ENCODE measurements around the gene ACTL6B. TPM values are rescaled to one million over a fixed set of nuclear protein-coding genes. Genes with fewer than 3 reads are reported as not detected.

Gene ACTL6B
- total RNA-seq, 1 experiment from 2014 or later: not detected

- TF ChIP-seq CTCF (IDR thresholded peaks at IDR 0.05; ENCODE audit: insufficient read depth in 1 of 2, low read depth in 1 of 2, low read length in 1 of 2, severe bottlenecking in 1 of 2, unreplicated experiment in 1 of 2): no peak
- Mint-ChIP-seq H3K36me3 (ENCODE audit: insufficient read depth, unreplicated experiment) (no peaks in the 10 kb centered on the region), H3K27me3 (ENCODE audit: insufficient read depth, unreplicated experiment) (no peaks in the 10 kb centered on the region), H3K4me1 (ENCODE audit: low read depth, unreplicated experiment) (no peaks in the 10 kb centered on the region), H3K4me3 (ENCODE audit: unreplicated experiment) (no peak overlapping the region), H3K9me3 (ENCODE audit: unreplicated experiment) (no peaks in the 10 kb centered on the region), H3K27ac (ENCODE audit: unreplicated experiment) (no peak overlapping the region)
- no TSS peak for BruUV-seq (replicated peaks)
- no peaks in the 10 kb centered on the region for H3K4me1 ChIP-seq
- ChIA-PET CTCF (no interaction called here), POLR2A (no interaction called here)
- no peak overlapping the region for H3K4me3 ChIP-seq (ENCODE audit: low read depth, low read length)
- no peak for DNase-seq
- H3K36me3 ChIP-seq (ENCODE audit: control insufficient read depth, insufficient read depth, low read length): no peaks in the 10 kb centered on the region
- intact Hi-C loops (cut with micrococcal nuclease; ENCODE audit: unreplicated experiment): no loop called here
- no peaks in the 10 kb centered on the region for H3K9me3 ChIP-seq
- H3K27me3 ChIP-seq (replicated peaks; ENCODE audit: control insufficient read depth, insufficient read depth, low read length): no peaks in the 10 kb centered on the region
Measured at GRCh38 chr7:100641860-100642533, 14.3 kb downstream of the ACTL6B start.

- no TSS peak for BruUV-seq (replicated peaks)
- POLR2A ChIA-PET: no interaction called here
Measured at GRCh38 chr7:100641463-100641859, 14.8 kb downstream of the ACTL6B start, which contains the start of gene TFR2. Gene TFR2 (minus strand): TSS chr7:100641552. CDS start chr7:100641509, 43 bp downstream.

More at GRCh38 chr7:100641463-100641859, 14.8 kb downstream of the ACTL6B start, which contains the start of gene TFR2:
- Histone ChIP-seq H3K36me3 (ENCODE audit: control insufficient read depth, insufficient read depth, low read length) (no peaks in the 10 kb centered on the region), H3K9me3 (no peaks in the 10 kb centered on the region), H3K27me3 (replicated peaks; ENCODE audit: control insufficient read depth, insufficient read depth, low read length) (no peaks in the 10 kb centered on the region), H3K4me3 (ENCODE audit: low read depth, low read length) (no peak within 1 kb of the TSS), H3K4me1 (no peaks in the 10 kb centered on the region)
- no peak for DNase-seq
- intact Hi-C loops (cut with micrococcal nuclease; ENCODE audit: unreplicated experiment): no loop called here
- Mint-ChIP-seq H3K36me3 (ENCODE audit: insufficient read depth, unreplicated experiment) (no peaks in the 10 kb centered on the region), H3K4me3 (ENCODE audit: unreplicated experiment) (no peak within 1 kb of the TSS), H3K27ac (ENCODE audit: unreplicated experiment) (no peak within 1 kb of the TSS), H3K27me3 (ENCODE audit: insufficient read depth, unreplicated experiment) (no peaks in the 10 kb centered on the region), H3K9me3 (ENCODE audit: unreplicated experiment) (no peaks in the 10 kb centered on the region), H3K4me1 (ENCODE audit: low read depth, unreplicated experiment) (no peaks in the 10 kb centered on the region)
- CTCF ChIA-PET: no interaction called here
- no peak for TF ChIP-seq CTCF (IDR thresholded peaks at IDR 0.05; ENCODE audit: insufficient read depth in 1 of 2, low read depth in 1 of 2, low read length in 1 of 2, severe bottlenecking in 1 of 2, unreplicated experiment in 1 of 2)

Data from Caco-2 (cell line).